H9 (cell line): Measurements from ENCODE around the gene STK38. TPM values are rescaled to one million over a fixed set of nuclear protein-coding genes. Genes with fewer than 3 reads are reported as not detected.
A peak's percentile ranks its signal among the peaks of the same experiment; 100 is the strongest.

Experiments used
- DNase-seq: peaks from one replicate; pipeline ENCODE4 v3.0.0-alpha.2; 2017
- H2AFZ ChIP-seq: one replicate; pipeline ENCODE4 v1.6.1; 2013; ENCODE audit warnings: mild to moderate bottlenecking, low read length, control low read depth, moderate library complexity
- H2AK5ac ChIP-seq: 2 replicates; pipeline ENCODE4 v1.6.1; 2013; ENCODE audit warnings: low read length, control low read depth, mixed read lengths; ENCODE audit not compliant: insufficient read length
- H2BK120ac ChIP-seq: one replicate; pipeline ENCODE4 v1.6.1; 2013; ENCODE audit warnings: low read depth, mild to moderate bottlenecking, low read length, control low read depth, inconsistent platforms; ENCODE audit not compliant: poor library complexity, severe bottlenecking
- H2BK12ac ChIP-seq: 2 replicates; pipeline ENCODE4 v1.6.1; 2013; ENCODE audit warnings: low read length, control low read depth, mixed read lengths, low read depth; ENCODE audit not compliant: insufficient read length
- H2BK15ac ChIP-seq: 2 replicates; pipeline ENCODE4 v1.6.1; 2013; ENCODE audit warnings: low read depth, low read length, control low read depth
- H2BK20ac ChIP-seq: one replicate; pipeline ENCODE4 v1.6.1; 2013; ENCODE audit warnings: low read depth, mild to moderate bottlenecking, low read length, control low read depth, inconsistent platforms; ENCODE audit not compliant: poor library complexity, severe bottlenecking
- H2BK5ac ChIP-seq: 2 replicates; pipeline ENCODE4 v1.6.1; 2013; ENCODE audit warnings: low read length, control low read depth, mixed read lengths; ENCODE audit not compliant: insufficient read length
- H3K14ac ChIP-seq: 2 replicates; pipeline ENCODE4 v1.6.1; 2013; ENCODE audit warnings: low read length, control low read depth; ENCODE audit not compliant: insufficient read depth
- H3K18ac ChIP-seq: 2 replicates; pipeline ENCODE4 v1.6.1; 2013; ENCODE audit warnings: low read depth, mild to moderate bottlenecking, mixed read lengths, low read length, control low read depth; ENCODE audit not compliant: insufficient read length
- H3K23ac ChIP-seq: 2 replicates; pipeline ENCODE4 v1.6.1; 2013; ENCODE audit warnings: low read length, control low read depth, mixed read lengths, low read depth; ENCODE audit not compliant: insufficient read length
- H3K23me2 ChIP-seq: 2 replicates; pipeline ENCODE4 v1.6.1; 2013; ENCODE audit warnings: low read depth, mild to moderate bottlenecking, mixed read lengths, low read length, control low read depth; ENCODE audit not compliant: insufficient read length, poor library complexity, severe bottlenecking
- H3K27ac ChIP-seq: 2 replicates; pipeline ENCODE4 v1.5.1; 2013; ENCODE audit warnings: low read length, control low read depth, mixed read lengths, low read depth; ENCODE audit not compliant: insufficient read length
- H3K27me3 ChIP-seq: 2 replicates; pipeline ENCODE4 v1.6.1; 2013; ENCODE audit warnings: low read length, control low read depth, inconsistent platforms; ENCODE audit not compliant: insufficient read depth
- H3K4ac ChIP-seq: 2 replicates; pipeline ENCODE4 v1.6.1; 2013; ENCODE audit warnings: low read depth, mild to moderate bottlenecking, control low read depth, inconsistent platforms, low read length, moderate library complexity
- H3K4me1 ChIP-seq: 2 replicates; pipeline ENCODE4 v1.6.1; 2013; ENCODE audit warnings: low read length, control low read depth, inconsistent platforms; ENCODE audit not compliant: insufficient read depth
- H3K4me2 ChIP-seq: 2 replicates; pipeline ENCODE4 v1.6.1; 2013; ENCODE audit warnings: low read length, control low read depth, mixed read lengths; ENCODE audit not compliant: insufficient read length, insufficient read depth
- H3K56ac ChIP-seq: 2 replicates; pipeline ENCODE4 v1.6.1; 2013; ENCODE audit warnings: low read depth, mild to moderate bottlenecking, mixed read lengths, low read length, control low read depth; ENCODE audit not compliant: insufficient read length
- H3K79me1 ChIP-seq: 2 replicates; pipeline ENCODE4 v1.6.1; 2013; ENCODE audit warnings: low read depth, mild to moderate bottlenecking, moderate library complexity, low read length, control low read depth, inconsistent platforms; ENCODE audit not compliant: insufficient read depth, poor library complexity, severe bottlenecking
- H3K79me2 ChIP-seq: 2 replicates; pipeline ENCODE4 v1.6.1; 2013; ENCODE audit warnings: low read length, control low read depth, inconsistent platforms; ENCODE audit not compliant: insufficient read depth
- H3K9ac ChIP-seq: 2 replicates; pipeline ENCODE4 v1.6.1; 2013; ENCODE audit warnings: low read length, control low read depth, mixed read lengths; ENCODE audit not compliant: insufficient read length; ENCODE audit errors: extremely low read depth
- H3K9me3 ChIP-seq: one replicate; pipeline ENCODE4 v1.6.1; 2013; ENCODE audit warnings: low read depth, low read length, inconsistent platforms; ENCODE audit not compliant: control insufficient read depth
- H3T11ph ChIP-seq: one replicate; pipeline ENCODE4 v1.6.1; 2013; ENCODE audit warnings: mild to moderate bottlenecking, low read length, control low read depth, inconsistent platforms
- H4K20me1 ChIP-seq: one replicate; pipeline ENCODE4 v1.6.1; 2013; ENCODE audit not compliant: control insufficient read depth, insufficient read length, insufficient read depth
- H4K5ac ChIP-seq: 2 replicates; pipeline ENCODE4 v1.6.1; 2013; ENCODE audit warnings: low read depth, mild to moderate bottlenecking, mixed read lengths, low read length, control low read depth; ENCODE audit not compliant: insufficient read length
- H4K8ac ChIP-seq: replicated peaks from 2 replicates; pipeline ENCODE4 v1.6.1; 2013; ENCODE audit warnings: low read length, control low read depth, mixed read lengths, low read depth; ENCODE audit not compliant: insufficient read length
- H4K91ac ChIP-seq: 2 replicates; pipeline ENCODE4 v1.6.1; 2013; ENCODE audit warnings: low read depth, mild to moderate bottlenecking, moderate library complexity, mixed read lengths, low read length, control low read depth; ENCODE audit not compliant: insufficient read length
- H3K27ac Mint-ChIP-seq, 3 experiments: 2 replicates in 2 of 3; 3 replicates in 1 of 3; pipeline ENCODE4 v1.8.0; 2020 to 2021; ENCODE audit warnings: mixed read lengths in 3 of 3, mild to moderate bottlenecking in 1 of 3, moderate library complexity in 1 of 3
- H3K27me3 Mint-ChIP-seq: 2 replicates; pipeline ENCODE4 v1.8.0; 2021; ENCODE audit warnings: low read depth, mild to moderate bottlenecking, moderate library complexity, mixed read lengths
- H3K36me3 Mint-ChIP-seq, 3 experiments: 2 replicates in 2 of 3; 3 replicates in 1 of 3; pipeline ENCODE4 v1.8.0; 2020 to 2021; ENCODE audit warnings: low read depth in 3 of 3, mixed read lengths in 3 of 3; ENCODE audit not compliant: insufficient read depth in 1 of 3
- H3K4me1 Mint-ChIP-seq, 2 experiments: 2 replicates each; pipeline ENCODE4 v1.8.0; 2020; ENCODE audit warnings: mixed read lengths in 2 of 2
- H3K4me3 Mint-ChIP-seq, 2 experiments: 2 replicates in 1 of 2; 3 replicates in 1 of 2; pipeline ENCODE4 v1.8.0; 2020 to 2021; ENCODE audit warnings: mild to moderate bottlenecking in 2 of 2, mixed read lengths in 2 of 2, moderate library complexity in 1 of 2
- H3K9me3 Mint-ChIP-seq, 2 experiments: 2 replicates in 1 of 2; 3 replicates in 1 of 2; pipeline ENCODE4 v1.8.0; 2020; ENCODE audit warnings: mild to moderate bottlenecking in 2 of 2, mixed read lengths in 2 of 2, moderate library complexity in 1 of 2
- CTCF ChIP-seq: fragments of 200-600 bp; sonication (generic); conservative IDR thresholded peaks from 3 replicates; pipeline ENCODE4 v1.8.0; 2021; ENCODE audit warnings: antibody characterized with exemption, mild to moderate bottlenecking
- WGBS: extraction: QIAGEN DNeasy Blood & Tissue Kit; methylation state at CpG from one replicate; pipeline ENCODE4 v1.1.7; 2013; ENCODE audit warnings: missing lambda C conversion rate, low lambda C conversion rate, mixed read lengths; ENCODE audit not compliant: insufficient read length; ENCODE audit errors: extremely low coverage; 5-methylcytosine and 5-hydroxymethylcytosine counted together
- total RNA-seq: library from RNA; stranded (reverse); gene quantifications from 2 replicates; pipeline ENCODE4 v1.2.1, GENCODE V29; 2021

Gene STK38
- total RNA-seq, 1 experiment from 2014 or later, result 17.5 TPM

- H3K4me2 ChIP-seq, result no peak overlapping the region
- peak overlapping the region in 2 of 3 experiments; percentile 17 to 72; a peak in 4 of 7 replicates for H3K27ac Mint-ChIP-seq
- no peak overlapping the region for H2BK12ac ChIP-seq
- no peak overlapping the region for H3K14ac ChIP-seq
- H3K23me2 ChIP-seq, result no peaks in the 10 kb centered on the region
- H3K79me1 ChIP-seq, result no peaks in the 10 kb centered on the region
- H3K18ac ChIP-seq, result no peak overlapping the region
- no peak overlapping the region for H2AFZ ChIP-seq
- H2BK5ac ChIP-seq, result no peak overlapping the region
- H4K5ac ChIP-seq, result no peak overlapping the region
- H3K23ac ChIP-seq, result no peak overlapping the region
- H3K56ac ChIP-seq, result no peak overlapping the region
- H3K9ac ChIP-seq, result no peak overlapping the region
- no peak overlapping the region for H2BK120ac ChIP-seq
- peaks cover 10 to 48% (median 37%) of the 10 kb centered on the region in 3 experiments; a peak in 6 of 7 replicates for H3K36me3 Mint-ChIP-seq
- H4K8ac ChIP-seq, result no peak overlapping the region
- DNase-seq, result no peak
- no peak overlapping the region for H2BK15ac ChIP-seq
- H3T11ph ChIP-seq, result no peak overlapping the region
- H3K4me3 Mint-ChIP-seq, result no peak overlapping the region
- H2BK20ac ChIP-seq, result no peak overlapping the region
- H4K20me1 ChIP-seq, result no peaks in the 10 kb centered on the region
- H3K4me1 Mint-ChIP-seq, result peaks cover 18 to 25% of the 10 kb centered on the region in 2 experiments
- no peak for TF ChIP-seq CTCF
- no peaks in the 10 kb centered on the region for H3K79me2 ChIP-seq
- H3K27me3 ChIP-seq, result no peaks in the 10 kb centered on the region
- no peaks in the 10 kb centered on the region for H3K9me3 ChIP-seq
- H3K27ac ChIP-seq, result no peak overlapping the region
- no peak overlapping the region for H3K4ac ChIP-seq
- no peak overlapping the region for H4K91ac ChIP-seq
- H2AK5ac ChIP-seq, result no peak overlapping the region
- no peaks in the 10 kb centered on the region for H3K4me1 ChIP-seq
- no peaks in the 10 kb centered on the region for H3K27me3 Mint-ChIP-seq
- no CpG with 5 or more reads among the region's 2 CpGs for WGBS
- no peaks in the 10 kb centered on the region for H3K9me3 Mint-ChIP-seq
These were observed 53.4 kb downstream of the STK38 start for GRCh38 chr6:36493859-36494258.
